ENCODE results near the gene OR4F6.

OR4F6 gene

DNA sequence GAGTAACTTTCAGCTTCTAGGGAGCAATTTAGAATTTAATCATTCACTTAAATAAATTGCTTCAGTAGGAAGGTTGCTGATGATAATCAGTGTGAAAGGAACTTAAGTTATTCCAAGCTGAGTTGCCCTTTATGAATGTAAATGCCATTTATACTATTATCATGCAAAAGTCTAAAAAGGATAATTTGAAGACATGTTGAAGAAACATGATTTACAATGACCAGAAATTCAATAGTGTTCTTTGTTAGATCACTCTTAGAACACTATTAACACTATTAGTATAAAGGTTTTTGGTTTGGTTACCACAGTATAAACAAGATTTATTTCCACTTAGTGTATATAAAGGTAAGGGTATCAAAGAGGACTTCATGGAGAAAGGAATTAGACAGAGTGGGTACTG lies 1.6 kb downstream of the OR4F6 start:
- no peak for DNase-seq

DNA sequence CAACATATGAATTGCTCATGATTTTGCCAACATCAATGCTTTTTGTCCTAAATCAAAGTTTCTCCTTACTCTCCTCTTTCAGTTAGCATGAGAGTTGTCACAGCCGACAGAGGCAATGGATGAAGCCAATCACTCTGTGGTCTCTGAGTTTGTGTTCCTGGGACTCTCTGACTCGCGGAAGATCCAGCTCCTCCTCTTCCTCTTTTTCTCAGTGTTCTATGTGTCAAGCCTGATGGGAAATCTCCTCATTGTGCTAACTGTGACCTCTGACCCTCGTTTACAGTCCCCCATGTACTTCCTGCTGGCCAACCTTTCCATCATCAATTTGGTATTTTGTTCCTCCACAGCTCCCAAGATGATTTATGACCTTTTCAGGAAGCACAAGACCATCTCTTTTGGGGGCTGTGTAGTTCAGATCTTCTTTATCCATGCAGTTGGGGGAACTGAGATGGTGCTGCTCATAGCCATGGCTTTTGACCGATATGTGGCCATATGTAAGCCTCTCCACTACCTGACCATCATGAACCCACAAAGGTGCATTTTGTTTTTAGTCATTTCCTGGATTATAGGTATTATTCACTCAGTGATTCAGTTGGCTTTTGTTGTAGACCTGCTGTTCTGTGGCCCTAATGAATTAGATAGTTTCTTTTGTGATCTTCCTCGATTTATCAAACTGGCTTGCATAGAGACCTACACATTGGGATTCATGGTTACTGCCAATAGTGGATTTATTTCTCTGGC lies 2.5 kb downstream of the OR4F6 start:
- DNase-seq: no peak

DNA sequence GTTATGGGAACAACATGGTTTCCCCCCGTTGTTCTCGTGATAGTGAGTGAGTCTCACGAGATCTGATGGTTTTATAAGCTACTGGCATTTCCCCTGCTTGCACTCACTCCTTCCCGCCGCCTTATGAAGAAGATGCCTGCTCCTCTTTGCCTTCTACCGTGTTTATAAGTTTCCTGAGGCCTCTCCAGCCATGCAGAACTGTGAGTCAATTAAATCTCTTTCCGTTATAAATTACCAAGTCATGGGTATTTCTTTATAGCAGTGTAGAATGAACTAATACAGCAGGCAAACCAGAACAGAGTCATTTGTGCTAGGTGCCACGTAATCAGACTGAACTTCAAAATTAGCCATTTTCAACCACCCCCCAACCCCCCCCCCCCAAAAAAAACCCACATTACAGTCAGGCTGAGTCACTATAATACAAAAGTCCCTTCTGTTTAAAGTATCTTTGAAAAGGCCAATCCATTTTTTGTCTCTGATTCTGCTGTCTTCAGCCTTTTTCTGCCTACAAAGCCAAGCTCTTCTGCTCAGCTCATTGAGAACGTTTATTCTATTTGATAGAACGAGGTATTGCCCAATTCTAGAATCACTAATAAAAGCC lies 4.1 kb downstream of the OR4F6 start:
- DNase-seq: no peak

DNA sequence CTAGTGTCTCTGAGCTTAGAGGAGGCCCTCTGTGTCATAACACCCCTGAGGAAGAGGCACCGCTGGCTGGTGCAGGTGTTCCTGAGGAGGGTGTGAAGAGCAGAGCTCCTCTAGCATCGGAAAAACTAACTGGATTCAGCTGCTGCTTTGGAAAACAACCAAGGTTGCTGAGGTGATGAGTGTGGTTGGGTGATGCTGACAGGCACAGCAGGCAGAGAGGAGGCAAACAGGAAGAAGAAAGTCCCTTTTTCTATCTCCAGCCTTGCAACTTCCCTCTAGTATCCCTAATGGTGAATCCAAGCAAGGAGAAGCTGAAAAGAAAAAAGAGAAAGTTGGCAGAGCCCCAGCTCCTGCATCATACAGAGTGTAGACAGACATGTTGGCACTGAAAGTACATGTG lies 4.9 kb downstream of the OR4F6 start:
- no peak for DNase-seq

DNA sequence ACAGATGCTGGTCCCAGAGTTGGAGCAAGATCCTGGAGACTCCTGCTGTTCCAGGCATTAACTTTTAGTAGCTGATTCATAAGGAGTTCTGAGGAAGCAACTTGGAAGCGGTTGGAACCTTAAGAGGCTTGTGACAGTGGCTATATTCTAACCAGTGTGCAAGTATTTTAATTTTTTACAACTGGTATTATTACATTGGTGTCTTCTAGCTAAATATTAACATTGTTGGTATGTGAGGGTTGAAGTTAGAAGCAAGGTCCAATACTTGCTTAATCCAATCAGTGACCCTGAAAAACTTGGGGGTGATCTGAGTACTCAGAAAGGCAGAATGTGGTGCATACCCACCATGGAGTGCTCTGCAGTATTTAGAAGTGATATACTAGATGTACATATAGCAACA lies 7.1 kb downstream of the OR4F6 start:
- DNase-seq: no peak

DNA sequence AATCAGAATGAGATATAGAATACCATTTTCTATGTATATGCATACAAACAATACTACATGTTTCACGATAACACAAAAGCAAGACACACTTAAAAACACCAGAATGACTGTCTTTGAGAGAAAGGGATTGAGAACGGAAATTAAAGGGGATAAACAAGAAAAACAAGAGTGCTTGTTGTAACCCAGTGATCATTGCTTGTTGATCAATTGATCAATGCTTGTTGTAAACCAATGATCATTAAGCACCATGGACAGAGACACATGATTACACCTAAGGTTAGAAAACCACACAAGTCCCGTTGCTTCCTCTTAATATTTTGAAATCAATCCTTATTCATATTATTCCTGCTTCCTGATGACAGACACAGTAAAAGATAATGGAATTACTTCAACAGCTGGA lies 7.6 kb downstream of the OR4F6 start:
- DNase-seq: no peak

DNA sequence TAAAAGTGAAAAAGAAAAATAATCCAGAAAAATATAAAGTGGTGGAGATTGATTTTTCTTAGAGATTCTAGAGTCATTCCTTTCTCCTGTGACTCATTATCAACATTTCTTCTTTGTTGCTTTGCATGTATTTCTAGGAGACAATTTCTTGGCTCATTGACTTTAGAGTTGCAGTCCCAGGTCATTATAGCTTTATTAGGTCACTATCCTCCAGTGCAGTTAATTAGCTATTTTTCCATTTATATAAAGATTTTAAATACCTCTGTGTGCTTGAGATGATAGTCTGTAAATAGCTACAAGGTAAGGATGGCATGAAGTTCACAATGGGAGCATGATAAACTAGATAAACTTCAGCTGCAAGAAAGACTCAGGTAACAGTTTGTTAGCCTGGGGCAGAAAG lies 8.6 kb downstream of the OR4F6 start, which contains the start of gene OR4F15:
OR4F15 (plus strand) TSS at position 301 of the 400 bp plus-strand sequence. CDS start 5,985 bp downstream, outside the sequence.
- DNase-seq: no peak

DNA sequence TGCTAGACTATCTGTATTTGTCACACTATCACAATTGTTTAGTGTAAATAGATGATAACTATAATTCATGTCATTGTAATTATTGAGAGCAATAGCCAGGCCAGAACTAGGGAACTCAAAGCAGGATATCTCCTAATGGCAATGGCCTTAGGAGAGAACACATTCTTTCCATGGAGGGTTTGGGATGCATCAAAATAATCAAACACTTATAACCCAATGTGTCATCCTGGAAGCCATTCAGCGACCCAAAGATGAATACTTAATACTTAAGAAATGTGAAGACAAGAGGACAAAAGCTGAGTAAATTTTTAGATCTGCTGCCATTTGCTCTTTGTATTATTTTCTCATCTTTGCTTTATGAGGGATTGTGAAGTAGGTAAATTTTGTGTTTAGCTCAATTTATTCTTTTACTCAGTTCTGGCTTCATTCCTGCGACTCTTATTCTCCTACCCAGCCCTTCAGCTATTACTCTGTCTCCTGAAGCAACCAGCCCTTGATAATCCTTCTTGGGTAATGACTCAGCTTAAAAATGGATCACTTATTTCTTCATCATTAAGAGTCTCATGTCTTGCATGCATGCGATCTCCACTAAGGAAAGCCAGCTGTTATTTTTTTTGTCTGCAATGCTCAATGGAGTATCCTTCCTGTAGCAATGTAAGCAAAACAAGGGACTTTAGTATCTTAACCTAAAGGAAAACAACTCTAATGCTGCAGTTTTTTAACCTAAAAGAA lies 10.7 kb downstream of the OR4F6 start:
- no peak for DNase-seq

DNA sequence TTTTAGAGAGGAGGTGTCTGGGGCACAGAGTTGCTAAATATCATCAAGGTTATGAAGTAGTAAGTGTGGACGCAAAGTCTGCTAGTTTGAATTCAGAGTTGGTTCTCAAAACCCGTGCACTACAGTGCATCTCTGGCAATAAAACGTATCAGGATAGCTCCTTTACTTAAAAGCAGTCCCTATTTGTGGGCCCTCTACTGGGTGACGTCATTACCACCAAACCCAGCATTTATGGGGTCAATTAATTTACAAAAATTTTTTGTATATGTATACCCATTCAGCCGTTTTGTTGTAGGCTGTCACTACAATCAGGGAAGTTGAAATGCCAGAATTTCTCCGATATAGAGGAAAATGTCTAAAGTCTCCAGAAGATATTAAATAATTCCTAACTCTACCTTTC lies 17.5 kb downstream of the OR4F6 start:
- DNase-seq: no peak

DNA sequence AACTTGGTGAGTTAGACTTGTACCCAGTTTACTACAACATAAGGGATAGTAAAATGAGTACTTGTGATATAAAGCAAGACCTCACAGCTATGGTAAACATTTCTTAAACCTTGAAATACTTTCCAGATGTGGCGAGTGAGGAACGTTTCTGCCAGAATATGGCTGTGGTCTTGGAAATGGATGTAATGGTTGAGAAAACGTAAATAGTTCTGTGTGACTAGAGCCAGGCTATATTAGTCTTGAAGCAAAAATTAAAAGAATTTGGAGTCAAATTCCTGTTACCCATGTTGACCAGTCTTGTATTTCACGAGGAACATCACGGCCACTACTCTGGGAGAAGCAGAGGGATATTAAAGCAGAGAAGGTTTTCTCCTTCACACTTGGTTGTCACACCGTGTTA lies 23.9 kb downstream of the OR4F6 start:
- DNase-seq: no peak

DNA sequence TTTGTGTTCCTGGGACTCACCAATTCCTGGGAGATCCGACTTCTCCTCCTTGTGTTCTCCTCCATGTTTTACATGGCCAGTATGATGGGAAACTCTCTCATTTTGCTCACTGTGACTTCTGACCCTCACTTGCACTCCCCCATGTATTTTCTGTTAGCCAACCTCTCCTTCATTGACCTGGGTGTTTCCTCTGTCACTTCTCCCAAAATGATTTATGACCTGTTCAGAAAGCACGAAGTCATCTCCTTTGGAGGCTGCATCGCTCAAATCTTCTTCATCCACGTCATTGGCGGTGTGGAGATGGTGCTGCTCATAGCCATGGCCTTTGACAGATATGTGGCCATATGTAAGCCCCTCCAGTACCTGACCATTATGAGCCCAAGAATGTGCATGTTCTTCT lies 25.5 kb downstream of the OR4F6 start:
- DNase-seq: no peak

DNA sequence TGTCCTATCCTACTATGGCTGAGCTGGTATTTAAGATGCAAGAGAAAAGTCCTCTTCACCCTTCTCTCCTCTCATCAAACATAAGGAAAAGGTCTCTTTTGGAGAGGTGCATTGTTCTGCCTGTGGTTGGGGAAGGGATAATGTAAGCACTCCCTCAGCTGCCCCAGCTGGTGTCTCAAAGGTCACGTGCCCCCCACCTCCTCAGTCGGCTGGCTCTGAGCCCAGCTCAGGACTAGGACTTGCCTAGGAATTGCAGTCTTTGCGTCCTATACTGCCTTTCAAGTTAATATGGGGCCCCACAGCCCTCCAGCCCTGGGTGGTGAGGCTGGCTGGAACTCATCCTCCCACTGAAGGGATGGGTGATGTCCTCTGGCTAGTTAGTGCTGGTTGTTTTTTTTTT lies 38.3 kb downstream of the OR4F6 start:
- no peak for DNase-seq

DNA sequence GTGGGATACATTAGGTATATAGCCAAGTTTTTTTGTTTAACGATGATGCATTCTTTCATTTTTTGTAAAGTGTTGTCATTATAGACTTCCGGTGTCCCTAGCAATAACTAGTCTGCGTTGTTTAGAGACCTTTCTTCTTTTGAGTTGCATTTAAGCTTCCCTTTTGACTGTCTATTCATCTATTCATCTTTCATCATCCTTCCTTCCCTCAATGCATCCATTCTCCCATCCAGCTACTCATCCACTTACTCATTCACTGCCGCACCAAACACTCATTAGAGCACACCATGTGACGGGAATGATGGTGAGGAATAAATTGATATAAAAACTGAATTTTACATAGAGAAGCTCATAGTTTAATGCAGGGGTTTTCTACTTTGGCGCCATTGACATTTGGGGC lies 41.6 kb downstream of the OR4F6 start:
- no peak for DNase-seq

DNA sequence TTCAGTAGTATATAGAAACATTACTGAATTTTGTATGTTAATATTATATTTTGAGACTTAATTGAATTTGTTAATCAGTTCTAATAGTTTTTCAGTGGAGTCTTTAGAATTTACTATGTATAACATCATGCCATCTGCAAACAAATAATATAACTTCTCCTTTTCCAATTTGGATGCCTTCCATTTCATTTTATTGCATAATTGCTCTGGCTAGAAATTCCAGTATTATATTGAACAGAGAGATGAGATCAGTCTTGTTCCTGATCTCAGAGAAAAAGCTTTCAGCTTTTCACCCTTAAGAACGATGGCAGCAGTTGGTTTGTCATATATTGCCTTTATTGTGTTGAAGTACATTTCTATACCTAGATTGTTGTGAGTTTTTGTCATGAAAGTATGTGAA lies 49.0 kb downstream of the OR4F6 start:
- DNase-seq: no peak

Measured in activated CD4-positive, alpha-beta T cell treated with anti-CD3 and anti-CD28 coated beads, Interleukin-2, amount 50 U/mL, for 4 hours (primary cell).